ENCODE measurements around the gene COL6A2. TPM values are rescaled to one million over a fixed set of nuclear protein-coding genes. Genes with fewer than 3 reads are reported as not detected.

COL6A2 gene
- total and polyA plus RNA-seq, 4 experiments from 2014 or later: 0.77 to 25.7 (median 11.6) TPM

- Histone ChIP-seq H3K9me3 (ENCODE audit: control insufficient read depth in 1 of 2, low read length in 2 of 2) (no peaks in the 10 kb centered on the region), H3K4me3 (ENCODE audit: low read length in 2 of 2) (no peak overlapping the region), H3K36me3 (ENCODE audit: insufficient read depth, low read length) (no peaks in the 10 kb centered on the region), H3K27me3 (ENCODE audit: insufficient read depth, low read length) (no peaks in the 10 kb centered on the region), H3K4me1 (ENCODE audit: insufficient read depth, low read length) (no peaks in the 10 kb centered on the region), H3K27ac (ENCODE audit: low read depth, low read length) (no peak overlapping the region)
- CTCF ChIA-PET (ENCODE audit: partially characterized antibody): no interaction called here
- H3K4me1 Mint-ChIP-seq: peaks cover 3 to 9% (median 5%) of the 10 kb centered on the region in 4 donors
- no peak overlapping the region for H3K4me3 Mint-ChIP-seq
- intact Hi-C loops (cut with micrococcal nuclease): no loop called here
- H3K36me3 Mint-ChIP-seq: no peaks in the 10 kb centered on the region
- H3K27ac Mint-ChIP-seq: no peak overlapping the region
- peaks cover 0 to 2% (median 0%) of the 10 kb centered on the region in 8 donors for H3K9me3 Mint-ChIP-seq
- DNase-seq: no peak
- H3K27me3 Mint-ChIP-seq: peaks cover 12 to 13% of the 10 kb centered on the region in 2 donors
- POLR2A ChIA-PET (ENCODE audit: partially characterized antibody): no interaction called here
Measured at GRCh38 chr21:46052703-46053651, 44.9 kb upstream of the COL6A2 start.

DNA sequence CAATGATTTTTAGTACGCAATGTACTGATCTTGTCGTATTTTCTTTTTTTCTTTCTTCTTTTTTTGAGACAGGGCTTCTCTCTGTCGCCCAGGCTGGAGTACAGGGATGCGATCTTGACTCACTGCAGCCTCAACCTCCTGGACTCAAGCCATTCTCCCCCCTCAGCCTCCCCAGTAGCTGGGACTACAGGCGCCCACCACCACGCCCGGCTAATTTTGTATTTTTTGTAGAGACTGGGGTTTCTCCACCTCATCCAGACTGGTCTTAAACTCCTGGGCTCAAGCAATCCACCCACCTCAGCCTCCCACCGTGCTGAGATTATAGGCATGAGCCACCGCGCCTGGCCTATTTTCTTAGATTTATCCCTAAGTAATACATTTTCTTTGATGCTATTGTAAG, 43.9 kb upstream of the COL6A2 start:
- Mint-ChIP-seq H3K9me3 (peaks cover 0 to 4% (median 0%) of the 10 kb centered on the region in 8 donors), H3K4me3 (no peak overlapping the region), H3K36me3 (no peaks in the 10 kb centered on the region), H3K27ac (no peak overlapping the region), H3K27me3 (peaks cover 17 to 22% of the 10 kb centered on the region in 2 donors), H3K4me1 (peaks cover 7 to 18% (median 8%) of the 10 kb centered on the region in 4 donors)
- no peaks in the 10 kb centered on the region for H3K36me3 ChIP-seq (ENCODE audit: insufficient read depth, low read length)
- no peaks in the 10 kb centered on the region for H3K9me3 ChIP-seq (ENCODE audit: control insufficient read depth in 1 of 2, low read length in 2 of 2)
- H3K27me3 ChIP-seq (ENCODE audit: insufficient read depth, low read length): no peaks in the 10 kb centered on the region
- no peak overlapping the region for H3K4me3 ChIP-seq (ENCODE audit: low read length in 2 of 2)
- ChIA-PET CTCF (ENCODE audit: partially characterized antibody) (no interaction called here), POLR2A (ENCODE audit: partially characterized antibody) (no interaction called here)
- DNase-seq: no peak
- no peak overlapping the region for H3K27ac ChIP-seq (ENCODE audit: low read depth, low read length)
- intact Hi-C loops (cut with micrococcal nuclease): no loop called here
- H3K4me1 ChIP-seq (ENCODE audit: insufficient read depth, low read length): no peaks in the 10 kb centered on the region

GRCh38 chr21:46054451-46054881, 43.4 kb upstream of the COL6A2 start:
- peaks cover 0 to 5% (median 0%) of the 10 kb centered on the region in 8 donors for H3K9me3 Mint-ChIP-seq
- Histone ChIP-seq H3K36me3 (ENCODE audit: insufficient read depth, low read length) (no peaks in the 10 kb centered on the region), H3K4me1 (ENCODE audit: insufficient read depth, low read length) (no peaks in the 10 kb centered on the region), H3K4me3 (ENCODE audit: low read length in 2 of 2) (no peak overlapping the region), H3K27ac (ENCODE audit: low read depth, low read length) (no peak overlapping the region), H3K27me3 (ENCODE audit: insufficient read depth, low read length) (no peaks in the 10 kb centered on the region), H3K9me3 (ENCODE audit: control insufficient read depth in 1 of 2, low read length in 2 of 2) (no peaks in the 10 kb centered on the region)
- peak overlapping the region in 1 of 8 donors; percentile 28 for H3K4me3 Mint-ChIP-seq
- ChIA-PET CTCF (ENCODE audit: partially characterized antibody) (no interaction called here), POLR2A (ENCODE audit: partially characterized antibody) (no interaction called here)
- H3K36me3 Mint-ChIP-seq: no peaks in the 10 kb centered on the region
- DNase-seq: no peak
- intact Hi-C loops (cut with micrococcal nuclease): no loop called here
- peaks cover 7 to 18% (median 8%) of the 10 kb centered on the region in 4 donors for H3K4me1 Mint-ChIP-seq
- peaks cover 19 to 26% of the 10 kb centered on the region in 2 donors for H3K27me3 Mint-ChIP-seq
- H3K27ac Mint-ChIP-seq: no peak overlapping the region

DNA sequence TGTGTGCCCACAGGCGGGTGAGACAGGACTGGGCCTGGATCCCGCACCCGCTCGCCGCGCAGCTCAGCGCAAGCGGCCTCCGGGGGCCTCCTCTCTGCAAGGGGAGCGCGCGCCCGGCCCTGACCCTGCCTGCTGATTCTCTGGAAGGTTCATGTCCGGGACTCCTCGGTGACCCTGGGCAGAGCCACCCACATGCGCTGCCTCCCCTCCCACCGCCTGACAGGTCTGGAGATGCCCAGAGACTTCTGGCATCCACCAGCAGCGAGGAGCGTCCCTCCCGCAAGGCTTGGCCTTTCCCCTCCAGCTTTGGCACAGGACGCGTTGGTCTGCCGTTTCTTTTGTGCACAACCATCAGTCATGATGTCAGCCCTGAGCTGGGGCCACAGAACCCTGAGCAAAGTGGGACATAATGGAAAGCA, 42.0 kb upstream of the COL6A2 start:
- H3K4me3 ChIP-seq (ENCODE audit: low read length in 2 of 2): no peak overlapping the region
- no peaks in the 10 kb centered on the region for H3K36me3 Mint-ChIP-seq
- peaks cover 0 to 5% (median 0%) of the 10 kb centered on the region in 8 donors for H3K9me3 Mint-ChIP-seq
- no peaks in the 10 kb centered on the region for H3K36me3 ChIP-seq (ENCODE audit: insufficient read depth, low read length)
- peaks cover 19 to 26% of the 10 kb centered on the region in 2 donors for H3K27me3 Mint-ChIP-seq
- peaks cover 7 to 18% (median 8%) of the 10 kb centered on the region in 4 donors for H3K4me1 Mint-ChIP-seq
- ChIA-PET POLR2A (ENCODE audit: partially characterized antibody) (no interaction called here), CTCF (ENCODE audit: partially characterized antibody) (no interaction called here)
- H3K9me3 ChIP-seq (ENCODE audit: control insufficient read depth in 1 of 2, low read length in 2 of 2): no peaks in the 10 kb centered on the region
- H3K27me3 ChIP-seq (ENCODE audit: insufficient read depth, low read length): no peaks in the 10 kb centered on the region
- no peaks in the 10 kb centered on the region for H3K4me1 ChIP-seq (ENCODE audit: insufficient read depth, low read length)
- no peak overlapping the region for H3K27ac Mint-ChIP-seq
- DNase-seq: no peak
- intact Hi-C loops (cut with micrococcal nuclease): no loop called here
- no peak overlapping the region for H3K27ac ChIP-seq (ENCODE audit: low read depth, low read length)
- no peak overlapping the region for H3K4me3 Mint-ChIP-seq

DNA sequence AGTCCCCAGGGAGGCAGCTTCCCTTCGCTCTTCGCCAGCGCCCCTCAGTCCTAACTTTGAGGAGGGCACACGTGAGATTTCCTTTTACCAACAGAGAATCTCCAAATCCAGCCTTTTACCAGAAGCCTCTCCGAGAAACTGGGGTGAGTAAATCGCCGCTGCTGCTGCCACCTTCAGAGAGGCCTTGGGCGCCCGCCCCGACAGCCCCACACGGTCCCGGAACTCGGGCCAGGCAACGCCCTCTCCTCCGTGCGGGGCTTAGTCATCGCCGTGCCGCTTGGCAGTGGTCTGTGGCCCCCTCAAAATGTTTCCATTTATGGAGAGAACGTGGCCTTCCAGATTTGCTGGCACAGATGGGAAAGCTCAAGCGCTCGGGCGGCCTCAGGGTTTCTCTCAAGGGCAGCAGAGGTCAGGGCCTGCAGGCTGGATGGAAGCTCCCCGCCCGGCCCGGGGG, 41.4 kb upstream of the COL6A2 start:
- H3K27me3 ChIP-seq (ENCODE audit: insufficient read depth, low read length): peaks cover 2% of the 10 kb centered on the region
- H3K27ac ChIP-seq (ENCODE audit: low read depth, low read length): no peak overlapping the region
- H3K4me1 ChIP-seq (ENCODE audit: insufficient read depth, low read length): no peaks in the 10 kb centered on the region
- intact Hi-C loops (cut with micrococcal nuclease): no loop called here
- Mint-ChIP-seq H3K27me3 (peaks cover 23 to 30% of the 10 kb centered on the region in 2 donors), H3K27ac (no peak overlapping the region), H3K4me1 (peaks cover 7 to 18% (median 8%) of the 10 kb centered on the region in 4 donors), H3K36me3 (no peaks in the 10 kb centered on the region), H3K4me3 (no peak overlapping the region), H3K9me3 (peaks cover 0 to 9% (median under 1%) of the 10 kb centered on the region in 8 donors)
- POLR2A ChIA-PET (ENCODE audit: partially characterized antibody): no interaction called here
- H3K36me3 ChIP-seq (ENCODE audit: insufficient read depth, low read length): no peaks in the 10 kb centered on the region
- no peak for DNase-seq
- no peak overlapping the region for H3K4me3 ChIP-seq (ENCODE audit: low read length in 2 of 2)
- no peaks in the 10 kb centered on the region for H3K9me3 ChIP-seq (ENCODE audit: control insufficient read depth in 1 of 2, low read length in 2 of 2)
- CTCF ChIA-PET (ENCODE audit: partially characterized antibody): no interaction called here

DNA sequence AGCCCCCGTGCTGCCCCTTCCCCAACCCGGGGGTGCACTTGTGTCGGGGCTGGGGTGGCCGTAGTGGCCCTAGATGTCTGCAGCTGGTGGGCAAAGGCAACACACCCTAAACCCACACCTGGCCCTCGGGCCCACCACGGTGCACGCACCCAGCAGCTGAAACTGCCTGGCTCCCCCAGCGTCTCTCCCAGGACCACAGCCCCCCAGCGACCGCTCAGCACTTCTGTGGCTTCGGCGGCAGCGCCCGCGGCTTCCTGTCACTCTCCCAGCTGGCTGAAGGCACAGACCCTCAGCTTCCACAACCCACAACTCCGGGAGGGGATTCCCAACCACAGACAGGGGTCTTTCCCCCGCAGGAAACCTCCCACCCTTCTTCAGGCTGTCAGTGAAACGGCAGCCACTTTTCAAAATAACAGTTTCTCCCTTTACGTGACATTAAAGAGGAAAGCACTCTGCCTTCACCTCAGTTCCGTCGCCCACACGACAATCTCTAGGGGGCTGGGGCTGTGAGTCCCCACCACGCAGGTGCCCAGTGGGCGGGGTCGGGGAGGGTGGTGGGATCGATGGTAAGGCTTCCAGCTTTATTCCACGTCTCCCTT, 40.7 kb upstream of the COL6A2 start:
- peaks cover 25 to 32% of the 10 kb centered on the region in 2 donors for H3K27me3 Mint-ChIP-seq
- peak overlapping the region in 4 of 8 donors; percentile 15 to 43 (median 32) for H3K4me3 Mint-ChIP-seq
- peaks cover 5% of the 10 kb centered on the region for H3K27me3 ChIP-seq (ENCODE audit: insufficient read depth, low read length)
- no peaks in the 10 kb centered on the region for H3K9me3 ChIP-seq (ENCODE audit: control insufficient read depth in 1 of 2, low read length in 2 of 2)
- POLR2A ChIA-PET (ENCODE audit: partially characterized antibody): no interaction called here
- no peak overlapping the region for H3K4me3 ChIP-seq (ENCODE audit: low read length in 2 of 2)
- CTCF ChIA-PET (ENCODE audit: partially characterized antibody): no interaction called here
- H3K9me3 Mint-ChIP-seq: peaks cover 0 to 16% (median 3%) of the 10 kb centered on the region in 8 donors
- H3K27ac ChIP-seq (ENCODE audit: low read depth, low read length): no peak overlapping the region
- no peaks in the 10 kb centered on the region for H3K4me1 ChIP-seq (ENCODE audit: insufficient read depth, low read length)
- H3K27ac Mint-ChIP-seq: peak overlapping the region in 2 of 7 donors; percentile 64 to 81
- H3K4me1 Mint-ChIP-seq: peaks cover 7 to 18% (median 8%) of the 10 kb centered on the region in 4 donors
- H3K36me3 Mint-ChIP-seq: no peaks in the 10 kb centered on the region
- no peaks in the 10 kb centered on the region for H3K36me3 ChIP-seq (ENCODE audit: insufficient read depth, low read length)
- DNase-seq: no peak
- intact Hi-C loops (cut with micrococcal nuclease): no loop called here

GRCh38 chr21:46057710-46058241, 40.1 kb upstream of the COL6A2 start:
- peaks cover 7 to 18% (median 8%) of the 10 kb centered on the region in 4 donors for H3K4me1 Mint-ChIP-seq
- POLR2A ChIA-PET (ENCODE audit: partially characterized antibody): no interaction called here
- CTCF ChIA-PET (ENCODE audit: partially characterized antibody): no interaction called here
- no peaks in the 10 kb centered on the region for H3K36me3 Mint-ChIP-seq
- peak overlapping the region in 1 of 8 donors; percentile 48 for H3K4me3 Mint-ChIP-seq
- DNase-seq: no peak
- peaks cover 30 to 36% of the 10 kb centered on the region in 2 donors for H3K27me3 Mint-ChIP-seq
- Histone ChIP-seq H3K27ac (ENCODE audit: low read depth, low read length) (no peak overlapping the region), H3K4me1 (ENCODE audit: insufficient read depth, low read length) (no peaks in the 10 kb centered on the region), H3K36me3 (ENCODE audit: insufficient read depth, low read length) (no peaks in the 10 kb centered on the region), H3K9me3 (ENCODE audit: control insufficient read depth in 1 of 2, low read length in 2 of 2) (no peaks in the 10 kb centered on the region), H3K27me3 (ENCODE audit: insufficient read depth, low read length) (peaks cover 7% of the 10 kb centered on the region), H3K4me3 (ENCODE audit: low read length in 2 of 2) (no peak overlapping the region)
- H3K9me3 Mint-ChIP-seq: peaks cover 0 to 21% (median 4%) of the 10 kb centered on the region in 8 donors
- intact Hi-C loops (cut with micrococcal nuclease): no loop called here
- H3K27ac Mint-ChIP-seq: peak overlapping the region in 1 of 7 donors; percentile 57
